ENCODE results near the gene SRSF10. TPM values are rescaled to one million over a fixed set of nuclear protein-coding genes. Genes with fewer than 3 reads are reported as not detected.

The SRSF10 gene
- total and polyA plus RNA-seq, 12 donors: 32.9 to 70.2 (median 52.8) TPM

DNA sequence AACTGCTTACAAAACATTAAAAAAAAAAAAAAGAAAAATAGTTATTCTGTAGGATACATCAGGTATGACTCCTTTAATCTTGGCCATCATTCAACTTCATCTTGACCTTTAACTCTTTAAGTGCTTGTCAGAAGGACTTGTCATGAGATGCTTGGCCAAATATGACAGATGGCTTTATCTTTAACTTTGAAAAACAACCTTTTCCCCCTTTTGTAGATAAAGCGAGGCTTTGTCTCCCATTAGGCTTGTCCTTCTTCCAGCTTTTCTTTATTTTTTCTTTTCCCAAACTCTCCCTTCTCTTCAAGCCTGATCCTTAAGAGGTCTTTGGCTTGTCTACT is 2.3 kb downstream of the SRSF10 start:
- ATAC-seq: no peak
- Histone ChIP-seq H3K27me3 (no peaks in the 10 kb centered on the region), H3K4me1 (peaks cover 4 to 69% (median 50%) of the 10 kb centered on the region in 9 donors), H3K36me3 (peaks cover 0 to 56% (median 8%) of the 10 kb centered on the region in 9 donors), H3K4me3 (peak overlapping the region in 6 of 10 donors; percentile 74 to 96 (median 88)), H3K27ac (peak overlapping the region in 5 of 10 donors; percentile 30 to 99 (median 97)), H3K9me3 (no peaks in the 10 kb centered on the region)
- no peak for TF ChIP-seq CTCF (IDR thresholded peaks at IDR 0.05)
- intact Hi-C loops (cut with DNase I): loop anchor here in 6 of 10 donors (2.0 to 5.0 kb wide), 5 partner anchors 17 to 51 kb away; no protein-coding TSS in a partner anchor
- no peak for DNase-seq
- WGBS, 2 donors: 32 to 52% methylated on average over 1 of the region's 1 CpG

DNA sequence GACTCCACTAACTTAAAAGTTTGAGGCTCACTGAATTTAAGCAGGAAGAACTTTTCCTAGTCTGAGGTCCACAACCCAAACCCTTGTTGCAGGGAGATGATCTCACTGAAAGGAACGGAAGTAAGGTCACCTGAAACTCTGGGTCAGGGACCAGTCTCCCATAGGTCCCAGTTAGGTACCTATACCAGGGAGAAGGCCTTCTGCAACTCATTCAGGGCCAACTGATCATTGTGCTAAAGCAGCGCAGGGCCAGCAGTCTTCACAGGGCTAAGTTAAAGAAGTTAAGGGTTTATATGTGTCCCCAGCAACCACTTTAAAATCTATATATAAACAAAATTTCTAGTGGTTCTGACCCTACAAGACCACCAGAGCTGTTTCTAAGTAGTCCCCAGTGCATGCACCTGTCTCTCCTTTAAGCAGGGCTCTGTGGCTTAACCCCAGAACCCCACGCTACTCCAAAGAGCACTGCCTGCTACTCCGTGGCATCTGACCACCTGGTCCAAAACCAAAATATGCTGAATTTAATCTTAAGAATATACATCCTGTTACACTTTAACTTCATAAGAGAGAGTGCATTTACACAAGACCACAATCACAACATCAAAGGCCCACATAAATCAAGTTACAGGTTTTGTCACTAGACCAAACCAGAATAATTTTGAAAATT is 2.8 kb downstream of the SRSF10 start:
- Histone ChIP-seq H3K9me3 (no peaks in the 10 kb centered on the region), H3K4me3 (peak overlapping the region in 6 of 10 donors; percentile 5 to 96 (median 80)), H3K27me3 (no peaks in the 10 kb centered on the region), H3K36me3 (peaks cover 0 to 61% (median 8%) of the 10 kb centered on the region in 9 donors), H3K27ac (peak overlapping the region in 7 of 10 donors; percentile 30 to 99 (median 95)), H3K4me1 (peaks cover 4 to 69% (median 50%) of the 10 kb centered on the region in 9 donors)
- ATAC-seq (no peak), DNase-seq (no peak)
- no peak for TF ChIP-seq CTCF (IDR thresholded peaks at IDR 0.05)
- intact Hi-C loops (cut with DNase I): loop anchor here in 3 of 10 donors (5.0 kb wide), 2 partner anchors 45 to 50 kb away; no protein-coding TSS in a partner anchor
- WGBS, 2 donors: 47 to 48% methylated on average over 4 of the region's 4 CpGs

GRCh38 chr1:23967871-23968270 is 12.3 kb downstream of the SRSF10 start:
- peak overlapping the region in 1 of 10 donors; percentile 3 for H3K27ac ChIP-seq
- H3K4me3 ChIP-seq: no peak overlapping the region
- H3K36me3 ChIP-seq: peaks cover 0 to 100% (median 37%) of the 10 kb centered on the region in 9 donors
- 46 to 48% methylated on average over 2 of the region's 2 CpGs for WGBS, 2 donors
- no peaks in the 10 kb centered on the region for H3K9me3 ChIP-seq
- no peaks in the 10 kb centered on the region for H3K27me3 ChIP-seq
- no peak for DNase-seq
- H3K4me1 ChIP-seq: peaks cover 0 to 40% (median 26%) of the 10 kb centered on the region in 9 donors
- TF ChIP-seq CTCF (IDR thresholded peaks at IDR 0.05): no peak
- ATAC-seq: no peak
- intact Hi-C loops (cut with DNase I): no loop called here

GRCh38 chr1:23966973-23967493 is 13.1 kb downstream of the SRSF10 start:
- DNase-seq: no peak
- no peaks in the 10 kb centered on the region for H3K9me3 ChIP-seq

More at GRCh38 chr1:23966973-23967493, 13.1 kb downstream of the SRSF10 start:
- peaks cover 0 to 46% (median 29%) of the 10 kb centered on the region in 9 donors for H3K4me1 ChIP-seq
- no peak for ATAC-seq
- intact Hi-C loops (cut with DNase I): no loop called here
- H3K27ac ChIP-seq: peak overlapping the region in 1 of 10 donors; percentile 16
- no peaks in the 10 kb centered on the region for H3K27me3 ChIP-seq
- H3K4me3 ChIP-seq: no peak overlapping the region
- H3K36me3 ChIP-seq: peaks cover 0 to 100% (median 37%) of the 10 kb centered on the region in 9 donors
- no peak for TF ChIP-seq CTCF (IDR thresholded peaks at IDR 0.05)

All from heart right ventricle (tissue), 16 donors.